GM21367 (cell line): ENCODE data around the gene VAV3.

Experiments
- ATAC-seq: cut with Tn5 transposase; IDR thresholded peaks from one replicate; pipeline ENCODE4 v1.9.1; 2021; ENCODE audit not compliant: unreplicated experiment

VAV3 gene

DNA sequence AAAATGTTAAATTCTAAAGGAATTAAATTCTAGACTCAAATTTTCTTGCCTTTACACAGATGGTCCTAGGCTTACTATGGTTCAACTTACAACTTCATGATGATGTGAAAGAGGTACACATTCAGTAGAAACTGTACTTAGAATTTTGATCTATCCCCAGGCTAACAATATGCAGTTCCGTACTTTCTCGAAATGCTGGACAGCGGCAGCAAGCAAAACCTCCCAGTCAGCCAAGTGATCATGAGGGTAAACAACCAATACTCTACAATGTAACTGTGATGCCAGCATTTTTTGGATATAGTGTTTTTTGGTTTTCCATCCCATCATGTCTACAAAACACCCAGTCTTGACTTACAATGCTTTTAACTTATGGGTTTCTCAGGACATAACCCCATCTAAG lies 25.7 kb downstream of the VAV3 start:
- ATAC-seq, result no peak

- no peak for ATAC-seq
These were observed 28.2 kb downstream of the VAV3 start for GRCh38 chr1:107936498-107937481.

GRCh38 chr1:107935396-107936064 lies 29.4 kb downstream of the VAV3 start:
- ATAC-seq, result peak; percentile 89

- ATAC-seq, result peak; percentile 23
These were observed 30.4 kb downstream of the VAV3 start for GRCh38 chr1:107934578-107934977.

- no peak for ATAC-seq
These were observed 31.2 kb downstream of the VAV3 start for GRCh38 chr1:107933736-107934135.

GRCh38 chr1:107930292-107930691 lies 34.7 kb downstream of the VAV3 start:
- ATAC-seq, result no peak

- no peak for ATAC-seq
These were observed 37.2 kb downstream of the VAV3 start for GRCh38 chr1:107927820-107928219.

DNA sequence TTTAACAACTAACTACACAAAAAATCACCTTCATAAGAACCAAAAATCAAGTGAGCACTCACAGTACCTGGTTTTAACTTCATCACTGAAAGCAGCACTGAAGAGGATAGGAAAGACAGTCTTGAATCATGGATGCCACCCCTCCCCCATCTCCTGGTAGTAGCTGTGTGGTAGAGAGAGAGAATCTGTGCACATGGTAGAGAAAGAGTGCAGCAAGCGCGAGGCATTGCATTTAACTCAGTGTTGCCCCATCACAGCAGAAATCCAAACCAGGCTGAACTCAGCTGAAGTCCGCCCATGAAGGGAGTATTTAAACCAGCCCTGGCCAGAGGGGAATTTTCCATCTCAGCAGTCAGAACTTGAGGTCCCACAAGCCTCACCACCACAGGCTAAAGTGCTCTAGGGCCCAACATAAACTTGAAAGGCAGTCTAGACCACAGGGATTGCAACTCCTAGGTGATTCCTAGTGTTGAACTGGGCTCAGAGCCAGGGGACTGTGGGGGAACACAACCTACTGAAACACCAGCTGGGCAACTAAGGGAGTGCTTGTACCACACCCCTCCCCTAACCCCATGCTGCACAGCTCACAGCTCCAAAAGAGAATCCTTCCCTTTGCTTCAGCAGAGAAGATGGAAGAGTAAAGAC lies 38.4 kb downstream of the VAV3 start:
- no peak for ATAC-seq

- ATAC-seq, result no peak
These were observed 39.4 kb downstream of the VAV3 start for GRCh38 chr1:107925565-107925964.

DNA sequence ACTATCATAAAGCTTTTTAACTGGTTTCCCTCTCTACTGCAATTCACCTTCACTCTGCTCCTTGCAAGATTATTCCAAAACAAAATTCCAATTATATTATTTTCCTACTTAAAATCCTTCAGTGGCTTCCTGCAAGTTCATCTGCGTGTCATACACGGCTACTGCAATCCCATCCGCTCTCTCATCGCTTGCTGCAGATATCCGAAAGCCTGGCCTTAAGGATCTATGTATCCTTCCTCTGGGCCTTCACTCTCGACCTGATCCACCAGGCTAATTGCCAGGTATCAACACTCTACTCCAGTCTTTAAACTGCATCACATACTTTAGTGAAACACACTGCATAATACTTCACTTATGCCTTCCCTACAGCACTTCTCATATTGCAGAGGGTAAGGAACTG lies 44.0 kb downstream of the VAV3 start:
- ATAC-seq, result no peak

DNA sequence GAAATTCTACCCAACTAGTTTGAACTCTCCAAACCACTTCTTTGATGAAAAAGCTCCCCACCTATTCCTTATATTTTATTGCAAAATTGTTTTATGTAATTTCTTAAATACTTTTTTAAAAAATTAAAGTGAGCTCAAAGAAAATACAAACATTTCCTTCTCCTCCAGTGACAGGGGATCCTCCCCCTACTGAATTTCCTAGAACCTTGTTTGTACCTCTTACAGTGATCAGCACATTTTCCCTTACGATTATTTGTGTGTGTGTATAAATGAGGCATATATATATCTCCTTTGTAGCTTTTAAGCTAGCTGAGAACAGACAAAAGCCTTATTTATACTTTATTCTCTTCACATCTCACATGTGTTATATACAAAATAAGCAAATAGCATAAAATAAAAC lies 44.4 kb downstream of the VAV3 start:
- no peak for ATAC-seq

- no peak for ATAC-seq
These were observed 45.0 kb downstream of the VAV3 start for GRCh38 chr1:107919953-107920352.

DNA sequence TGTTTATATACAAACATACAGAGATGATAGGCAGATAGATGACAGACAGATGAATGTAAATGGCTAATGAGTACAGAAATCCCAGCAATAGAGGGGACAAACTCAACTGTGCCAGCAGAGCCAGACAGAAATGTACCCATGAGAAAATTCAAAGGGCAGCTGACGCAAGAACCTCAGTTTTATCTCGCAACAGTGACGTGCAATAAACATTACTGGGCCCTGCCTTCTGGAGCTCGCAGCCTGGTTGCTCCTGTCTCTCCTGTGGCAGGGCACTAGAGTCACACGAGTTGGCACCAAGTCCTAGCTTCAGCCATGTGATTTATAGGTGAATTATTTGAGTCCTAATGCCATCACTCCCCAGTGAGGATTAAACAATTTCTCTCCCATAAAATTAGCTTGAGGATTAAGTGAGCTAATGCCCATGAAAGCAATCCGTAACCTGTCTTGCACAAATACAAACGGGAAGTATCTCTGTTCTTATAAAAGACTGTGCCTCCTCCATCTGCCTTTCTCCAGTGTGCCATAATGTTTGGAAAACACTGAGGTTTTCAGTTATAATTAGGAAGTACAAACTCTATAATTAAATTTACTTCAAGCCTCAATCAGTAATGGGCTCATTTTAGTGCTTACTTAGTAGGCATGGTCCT lies 50.7 kb downstream of the VAV3 start:
- ATAC-seq, result no peak

DNA sequence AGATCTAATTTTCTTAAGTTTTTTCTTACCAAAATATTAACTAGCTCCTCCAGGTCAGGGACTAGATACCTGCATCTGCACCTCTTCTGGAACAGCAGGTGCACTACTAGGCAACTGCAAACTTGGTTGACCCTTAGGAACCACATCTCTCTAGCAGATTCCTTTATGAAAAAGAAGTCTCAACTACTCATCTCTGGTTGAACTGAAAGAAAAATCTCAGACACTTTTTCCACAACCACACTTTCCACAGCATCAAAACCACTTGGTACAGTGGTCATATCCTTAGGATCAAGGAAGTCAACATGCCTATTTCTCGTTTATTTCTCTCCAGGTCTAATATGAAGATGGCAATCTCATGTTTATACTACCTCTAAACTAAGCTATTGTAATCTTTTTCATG lies 52.3 kb downstream of the VAV3 start:
- ATAC-seq, result no peak

GRCh38 chr1:107900090-107900945 lies 64.7 kb downstream of the VAV3 start:
- peak; percentile 56 for ATAC-seq

- ATAC-seq, result no peak
These were observed 65.3 kb downstream of the VAV3 start for GRCh38 chr1:107899655-107900054.

GRCh38 chr1:107897438-107898345 lies 67.3 kb downstream of the VAV3 start:
- no peak for ATAC-seq

GRCh38 chr1:107896936-107897335 lies 68.0 kb downstream of the VAV3 start:
- no peak for ATAC-seq

GRCh38 chr1:107896401-107896800 lies 68.6 kb downstream of the VAV3 start:
- no peak for ATAC-seq
